ENCODE data around the gene GBP5. TPM values are rescaled to one million over a fixed set of nuclear protein-coding genes. Genes with fewer than 3 reads are reported as not detected.
"Not testable (repeated sequence)": the region's sequence is repeated elsewhere in the genome, so short reads cannot be mapped to it uniquely, and the experiment has no call there.

The GBP5 gene
- total RNA-seq, 1 donor from 2014 or later: 6.4 TPM

DNA sequence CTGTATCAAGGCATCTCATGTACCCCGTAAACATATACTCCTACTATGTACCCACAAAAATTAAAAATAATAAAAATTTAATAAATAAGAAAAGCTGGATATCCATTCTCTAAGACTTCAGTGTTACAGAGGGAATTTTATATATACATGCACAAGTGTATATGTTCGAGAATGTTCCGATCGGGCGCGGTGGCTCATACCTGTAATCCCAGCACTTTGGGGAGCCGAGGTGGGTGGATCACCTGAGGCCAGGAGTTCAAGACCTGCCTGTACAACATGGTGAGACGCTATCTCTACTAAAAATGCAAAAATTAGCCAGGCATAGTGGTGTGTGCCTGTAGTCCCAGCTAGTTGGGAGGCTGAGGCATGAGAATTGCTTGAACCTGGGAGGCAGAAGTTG is 17.1 kb downstream of the GBP5 start:
- DNase-seq (ENCODE audit: low spot score); intact Hi-C loops (cut with DNase I); ATAC-seq: not testable (repeated sequence)

GRCh38 chr1:89254658-89255287 is 17.9 kb downstream of the GBP5 start:
- ATAC-seq: no peak
- no peak for DNase-seq (ENCODE audit: low spot score)
- intact Hi-C loops (cut with DNase I): loop anchor here (1.0 kb wide), 1 partner anchor 31 kb away; no protein-coding TSS in a partner anchor

DNA sequence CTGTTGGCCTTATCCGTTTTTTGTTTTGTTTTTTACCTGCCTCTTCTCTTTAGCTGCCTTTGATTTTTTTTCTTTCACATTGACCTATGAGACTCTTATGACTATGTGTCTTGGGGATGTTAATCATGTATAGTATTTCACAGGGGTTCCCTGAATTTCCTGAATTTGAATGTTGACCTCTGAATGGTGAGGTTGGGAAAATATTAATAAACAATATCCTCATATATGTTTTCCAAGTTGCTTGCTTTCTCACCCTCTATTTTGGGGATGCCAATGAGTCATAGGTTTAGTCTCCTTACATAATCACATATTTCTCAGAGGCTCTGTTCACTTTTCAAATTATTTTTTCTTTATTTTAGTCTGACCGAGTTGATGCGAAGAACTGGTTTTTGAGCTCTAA is 29.6 kb downstream of the GBP5 start:
- intact Hi-C loops (cut with DNase I): no loop called here
- DNase-seq (ENCODE audit: low spot score) (no peak), ATAC-seq (no peak)

Other genes starting within 250 kb of the GBP5 start
- gene GBP3, start 250.0 kb downstream of the GBP5 start, total RNA-seq: 25.9 TPM
- 38.4 TPM for gene GBP1, start 207.7 kb downstream of the GBP5 start, total RNA-seq
- 80.0 TPM for gene GBP2, start 146.7 kb downstream of the GBP5 start, total RNA-seq
- 0.13 TPM for gene GBP7, start 96.9 kb downstream of the GBP5 start, total RNA-seq
- gene GBP4, start 73.9 kb downstream of the GBP5 start, total RNA-seq: 19.4 TPM
- gene GBP6, start 91.2 kb upstream of the GBP5 start, total RNA-seq: not detected